Measurements from ENCODE around the gene LRRC8E.
"Not testable (repeated sequence)": the region's sequence is repeated elsewhere in the genome, so short reads cannot be mapped to it uniquely, and the experiment has no call there.

The LRRC8E gene

DNA sequence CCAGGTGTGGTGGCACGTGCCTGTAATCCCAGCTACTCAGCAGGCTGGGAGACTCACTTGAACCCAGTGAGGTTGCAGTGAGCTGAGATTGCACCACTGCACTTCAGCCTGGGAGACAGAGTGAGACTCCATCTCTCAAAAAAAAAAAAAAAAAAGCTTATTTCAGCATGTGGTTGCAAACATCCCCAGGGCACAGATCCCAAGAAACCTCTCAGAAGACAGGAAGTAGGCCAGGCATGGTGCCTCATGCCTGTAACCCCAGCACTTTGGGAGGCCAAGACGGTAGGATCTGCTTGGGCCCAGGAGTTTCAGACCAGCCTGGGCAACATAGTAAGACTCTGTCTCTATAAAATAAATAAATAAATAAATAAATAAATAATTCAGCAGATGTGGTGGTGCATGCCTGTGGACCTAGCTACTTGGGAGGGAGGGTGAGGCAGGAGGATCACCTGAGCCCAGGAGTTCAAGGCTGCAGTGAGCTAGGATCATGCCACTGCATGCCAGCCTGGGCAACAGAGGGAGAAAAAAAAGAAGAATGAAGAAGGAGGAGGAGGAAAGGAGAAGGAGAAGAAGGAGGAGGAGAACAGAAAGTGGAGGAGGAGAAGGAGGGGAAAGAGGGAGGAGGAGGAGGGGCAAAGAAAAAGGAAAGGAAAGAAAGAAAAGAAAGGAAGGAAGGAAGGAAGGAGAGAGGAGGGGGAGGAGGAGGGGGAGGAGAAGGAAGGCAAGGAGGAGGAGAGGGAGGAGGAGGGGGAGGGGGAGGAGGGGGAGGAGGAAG, 4.3 kb upstream of the LRRC8E start:
- H3K4me3 ChIP-seq (ENCODE audit: low read depth, low read length), result no peak overlapping the region

DNA sequence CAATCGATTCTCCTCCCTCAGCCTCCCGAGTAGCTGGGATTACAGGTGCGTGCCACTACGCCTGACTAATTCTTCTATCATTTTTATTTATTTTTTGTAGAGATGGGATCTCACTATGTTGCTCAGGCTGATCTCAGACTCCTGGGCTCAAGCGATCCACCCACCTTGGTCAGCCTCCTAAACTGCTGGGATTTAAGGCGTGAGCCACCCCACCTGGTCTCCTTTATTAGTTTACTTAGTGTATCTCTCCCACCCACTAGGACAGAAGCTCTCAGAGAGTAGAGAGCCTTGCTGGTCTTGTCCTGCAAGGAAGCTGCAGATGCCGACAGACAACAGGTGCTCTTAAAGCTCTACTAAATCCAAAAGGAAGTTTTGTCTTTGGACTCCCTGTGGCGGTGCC, 2.5 kb upstream of the LRRC8E start:
- no peak overlapping the region for H3K4me3 ChIP-seq (ENCODE audit: low read depth, low read length)

DNA sequence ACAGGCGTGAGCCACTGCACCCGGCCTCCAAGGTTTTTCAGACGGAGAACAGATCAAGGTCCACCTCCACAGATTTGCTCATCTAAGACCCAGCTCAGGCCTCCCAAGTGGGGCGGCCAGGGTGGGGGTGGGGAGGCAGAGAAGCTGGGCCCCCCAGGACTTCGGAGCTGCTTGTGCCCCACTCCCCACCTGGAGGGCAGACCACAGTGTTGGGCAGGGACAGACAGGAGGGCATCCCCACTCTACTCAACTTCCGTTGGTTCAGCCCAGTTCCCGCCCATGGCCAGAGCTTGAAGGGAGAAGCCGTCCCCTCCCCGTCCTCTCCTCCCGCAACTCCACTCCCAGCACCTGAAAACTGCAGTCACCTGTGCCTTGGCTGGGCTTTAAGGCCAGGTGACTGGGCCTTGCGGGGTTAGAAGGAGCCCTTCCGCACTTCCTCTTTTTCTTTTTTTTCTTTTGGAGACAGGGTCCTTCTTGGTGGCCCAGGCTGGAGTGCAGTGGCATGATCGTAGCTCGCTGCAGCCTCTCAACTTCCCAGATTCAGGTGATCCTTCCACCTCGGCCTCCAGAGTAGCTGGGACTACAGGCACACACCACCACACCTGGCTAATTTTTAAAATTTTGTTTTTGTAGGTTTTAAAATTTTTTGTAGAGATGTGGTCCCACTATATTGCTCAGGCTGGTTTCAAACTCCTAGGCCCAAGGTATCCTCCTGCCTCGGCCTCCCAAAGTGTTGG, 734 bp upstream of the LRRC8E start:
- H3K4me3 ChIP-seq (ENCODE audit: low read depth, low read length), result no peak overlapping the region

DNA sequence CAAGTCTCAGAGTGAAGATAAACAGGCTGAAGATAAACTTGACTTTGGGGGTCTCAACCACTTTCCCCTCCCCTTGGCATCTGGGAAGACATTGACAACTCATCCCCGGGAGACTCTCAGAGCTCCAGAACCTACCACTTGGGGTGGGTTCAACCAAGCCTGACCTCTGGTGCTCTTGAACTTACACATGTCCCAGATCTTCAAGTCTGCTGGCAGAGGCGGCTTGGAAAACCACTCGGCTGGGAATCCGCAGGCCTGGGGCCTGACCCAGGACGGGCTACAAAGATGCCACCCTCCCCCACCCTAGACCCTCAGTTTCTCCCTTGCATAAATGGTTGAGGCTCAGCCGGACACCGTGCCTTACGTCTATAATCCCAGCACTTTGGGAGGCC, 512 bp downstream of the LRRC8E start:
- H3K4me3 ChIP-seq (ENCODE audit: low read depth, low read length), result peak overlapping the region; percentile 50

DNA sequence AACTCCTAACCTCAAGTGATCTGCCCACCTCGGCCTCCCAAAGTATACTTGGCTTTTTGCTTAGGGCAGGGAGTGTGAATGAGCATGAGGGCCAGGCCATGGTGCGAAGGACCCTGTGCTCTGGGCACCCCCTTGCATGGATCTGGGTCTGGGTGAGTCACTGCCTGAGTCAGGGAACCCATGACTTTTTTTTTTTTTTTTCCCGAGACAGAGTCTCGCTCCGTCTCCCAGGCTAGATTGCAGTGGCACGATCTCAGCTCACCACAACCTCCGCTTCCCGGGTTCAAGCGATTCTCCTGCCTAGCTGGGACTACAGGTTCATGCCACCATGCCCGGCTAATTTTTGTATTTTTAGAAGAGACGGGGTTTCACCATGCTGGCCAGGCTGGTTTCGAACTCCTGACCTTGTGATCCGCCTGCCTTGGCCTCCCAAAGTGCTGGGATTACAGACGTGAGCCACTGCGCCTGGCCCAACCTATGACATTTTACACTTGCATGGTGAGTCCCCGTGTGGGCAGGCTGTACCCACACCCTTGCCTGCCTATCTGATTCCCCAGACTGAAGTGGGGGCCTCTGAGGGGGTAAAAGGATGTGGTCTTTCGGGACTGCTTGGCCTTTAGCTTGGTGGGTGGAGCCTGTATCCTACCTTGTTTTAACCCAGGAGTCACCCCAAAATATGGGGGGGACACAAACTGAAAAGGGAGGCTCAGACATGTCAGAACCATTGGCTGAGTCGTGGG, 5.2 kb downstream of the LRRC8E start:
- not testable (repeated sequence) for H3K4me3 ChIP-seq (ENCODE audit: low read depth, low read length)

DNA sequence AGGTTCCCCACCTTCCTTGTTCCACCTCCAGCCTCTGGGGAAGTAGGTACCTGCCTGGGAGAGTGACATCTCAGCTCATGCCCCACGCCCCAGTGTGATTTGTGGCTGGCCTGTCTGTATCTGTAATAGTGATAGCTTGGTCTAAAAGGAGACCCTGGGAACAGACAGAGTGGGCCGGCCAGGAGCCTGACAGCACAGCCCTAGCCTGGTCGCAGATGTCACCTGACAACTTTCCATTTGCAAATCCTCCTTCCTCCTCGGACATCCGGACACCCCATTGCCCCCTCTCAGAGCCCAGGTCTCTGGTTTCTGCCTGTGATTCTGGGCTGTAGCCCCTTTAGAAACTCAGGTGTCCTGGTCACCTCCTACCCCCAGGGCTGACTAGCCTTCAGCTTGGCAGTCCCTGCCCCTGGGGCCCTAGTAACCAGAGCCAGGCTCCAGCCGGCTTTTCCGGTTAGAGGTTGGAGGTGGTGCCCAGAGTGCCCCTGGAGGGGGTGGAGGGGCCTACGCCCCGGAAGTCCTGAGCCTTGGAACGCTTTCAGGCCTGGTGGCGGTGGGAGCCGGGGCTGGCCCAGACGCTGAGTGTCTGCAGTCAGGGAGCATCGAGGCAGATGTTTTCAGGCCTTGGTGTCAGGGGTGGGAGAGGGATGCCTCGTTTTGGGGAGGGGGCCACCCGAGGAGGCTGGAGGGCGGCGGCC, 6.5 kb downstream of the LRRC8E start:
- H3K4me3 ChIP-seq (ENCODE audit: low read depth, low read length), result no peak overlapping the region

DNA sequence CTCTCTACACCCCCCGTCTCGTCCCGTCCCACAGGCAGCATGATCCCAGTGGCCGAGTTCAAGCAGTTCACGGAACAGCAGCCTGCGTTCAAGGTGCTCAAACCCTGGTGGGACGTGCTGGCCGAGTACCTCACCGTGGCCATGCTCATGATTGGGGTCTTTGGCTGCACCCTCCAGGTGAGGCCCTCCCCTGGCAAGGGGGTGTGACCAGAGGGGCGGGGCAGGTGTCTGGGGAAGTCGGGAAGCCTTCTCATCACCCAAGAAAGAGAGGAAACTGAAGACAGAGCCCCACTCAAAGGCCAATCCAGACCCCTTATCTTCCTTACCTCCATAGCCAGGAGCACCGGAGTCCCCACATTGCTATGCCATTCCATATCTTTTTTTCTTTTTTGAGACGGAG, 7.3 kb downstream of the LRRC8E start:
- no peak overlapping the region for H3K4me3 ChIP-seq (ENCODE audit: low read depth, low read length)

GRCh38 chr19:7897292-7897691, 9.0 kb downstream of the LRRC8E start:
- no peak overlapping the region for H3K4me3 ChIP-seq (ENCODE audit: low read depth, low read length)

DNA sequence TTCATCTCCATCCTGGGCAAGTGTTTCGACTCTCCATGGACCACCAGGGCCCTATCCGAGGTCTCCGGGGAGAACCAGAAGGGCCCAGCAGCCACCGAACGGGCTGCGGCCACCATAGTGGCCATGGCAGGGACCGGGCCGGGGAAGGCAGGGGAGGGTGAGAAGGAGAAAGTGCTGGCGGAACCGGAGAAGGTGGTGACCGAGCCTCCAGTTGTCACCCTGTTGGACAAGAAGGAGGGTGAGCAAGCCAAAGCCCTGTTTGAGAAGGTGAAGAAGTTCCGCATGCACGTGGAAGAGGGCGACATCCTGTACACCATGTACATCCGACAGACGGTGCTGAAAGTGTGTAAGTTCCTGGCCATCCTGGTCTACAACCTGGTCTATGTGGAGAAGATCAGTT, 10.7 kb downstream of the LRRC8E start:
- H3K4me3 ChIP-seq (ENCODE audit: low read depth, low read length), result no peak overlapping the region

- H3K4me3 ChIP-seq (ENCODE audit: low read depth, low read length), result no peak overlapping the region
These were observed 11.6 kb downstream of the LRRC8E start for GRCh38 chr19:7899751-7900378.

DNA sequence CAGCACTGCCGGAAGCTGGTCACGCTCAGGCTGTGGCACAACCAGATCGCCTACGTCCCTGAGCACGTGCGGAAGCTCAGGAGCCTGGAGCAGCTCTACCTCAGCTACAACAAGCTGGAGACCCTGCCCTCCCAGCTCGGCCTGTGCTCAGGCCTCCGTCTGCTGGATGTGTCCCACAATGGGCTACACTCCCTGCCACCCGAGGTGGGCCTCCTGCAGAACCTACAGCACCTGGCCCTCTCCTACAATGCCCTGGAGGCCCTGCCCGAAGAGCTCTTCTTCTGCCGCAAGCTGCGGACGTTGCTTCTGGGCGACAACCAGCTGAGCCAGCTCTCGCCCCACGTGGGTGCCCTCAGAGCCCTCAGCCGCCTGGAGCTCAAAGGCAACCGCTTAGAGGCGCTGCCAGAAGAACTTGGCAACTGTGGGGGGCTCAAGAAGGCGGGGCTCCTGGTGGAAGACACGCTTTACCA, 12.1 kb downstream of the LRRC8E start:
- no peak overlapping the region for H3K4me3 ChIP-seq (ENCODE audit: low read depth, low read length)

- no peak overlapping the region for H3K4me3 ChIP-seq (ENCODE audit: low read depth, low read length)
These were observed 12.6 kb downstream of the LRRC8E start for GRCh38 chr19:7900931-7901330.

DNA sequence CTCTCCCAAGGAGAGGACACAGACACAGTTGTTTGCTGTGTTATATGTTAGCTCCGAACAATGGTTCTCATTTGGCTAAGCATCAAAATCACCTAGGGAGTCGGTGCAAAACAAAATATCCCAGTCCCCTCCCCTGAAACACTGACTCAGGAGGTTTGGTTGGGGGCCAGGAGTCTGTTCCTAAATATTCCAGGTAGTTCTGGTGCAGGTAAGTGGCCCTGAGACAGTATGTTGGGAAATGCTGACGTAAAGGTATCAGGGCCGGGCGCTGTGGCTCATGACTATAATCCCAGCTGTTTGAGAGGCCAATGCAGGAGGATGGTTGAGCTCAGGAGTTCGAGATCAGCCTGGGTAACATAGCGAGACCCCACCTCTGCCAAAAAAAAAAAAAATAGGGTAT, 13.0 kb downstream of the LRRC8E start:
- no peak overlapping the region for H3K4me3 ChIP-seq (ENCODE audit: low read depth, low read length)

- peak overlapping the region; percentile 83 for H3K4me3 ChIP-seq (ENCODE audit: low read depth, low read length)
These were observed 14.5 kb downstream of the LRRC8E start for GRCh38 chr19:7902796-7903243.

DNA sequence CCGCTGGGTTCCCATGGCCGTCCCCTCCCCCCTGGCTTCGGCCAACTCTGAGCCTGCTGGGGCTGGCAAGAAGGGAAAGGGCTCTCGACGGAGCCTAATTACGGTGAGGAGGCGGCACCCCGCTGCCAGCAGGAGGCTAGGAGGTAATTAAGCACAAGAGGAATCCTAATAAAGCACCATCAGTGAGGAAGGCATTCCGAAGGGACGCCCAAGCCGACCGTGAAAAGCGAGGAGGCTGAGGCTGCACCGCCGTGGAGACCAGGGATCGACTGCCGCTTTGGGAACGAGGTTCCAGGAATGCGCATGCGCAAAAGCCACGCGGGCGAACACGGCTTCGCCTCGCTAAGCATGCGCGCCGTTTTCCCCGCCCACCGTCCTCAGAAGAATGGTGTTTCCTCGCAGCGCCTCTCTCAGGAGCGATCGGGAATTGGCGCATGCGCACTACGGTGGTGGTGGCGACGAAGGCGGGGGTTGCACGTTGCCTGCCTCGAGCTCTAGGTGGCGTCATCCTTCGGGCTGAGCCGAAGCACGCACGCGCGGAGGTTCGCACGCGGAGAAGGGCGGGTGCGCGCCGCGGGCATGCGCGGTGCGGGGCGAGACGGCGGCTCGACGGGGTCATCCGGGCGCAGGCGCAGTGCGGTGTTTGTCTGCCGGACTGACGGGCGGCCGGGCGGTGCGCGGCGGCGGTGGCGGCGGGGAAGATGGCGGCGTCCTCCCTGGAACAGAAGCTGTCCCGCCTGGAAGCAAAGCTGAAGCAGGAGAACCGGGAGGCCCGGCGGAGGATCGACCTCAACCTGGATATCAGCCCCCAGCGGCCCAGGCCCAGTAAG, 15.1 kb downstream of the LRRC8E start, which contains the start of gene MAP2K7:
MAP2K7 (plus strand) TSS at position 634 of the 830 bp plus-strand sequence; CDS start at position 702, 68 bp downstream.
- H3K4me3 ChIP-seq (ENCODE audit: low read depth, low read length), result peak within 1 kb of the TSS; percentile 83

GRCh38 chr19:7904074-7905020, 16.0 kb downstream of the LRRC8E start:
- peak overlapping the region; percentile 83 for H3K4me3 ChIP-seq (ENCODE audit: low read depth, low read length)

DNA sequence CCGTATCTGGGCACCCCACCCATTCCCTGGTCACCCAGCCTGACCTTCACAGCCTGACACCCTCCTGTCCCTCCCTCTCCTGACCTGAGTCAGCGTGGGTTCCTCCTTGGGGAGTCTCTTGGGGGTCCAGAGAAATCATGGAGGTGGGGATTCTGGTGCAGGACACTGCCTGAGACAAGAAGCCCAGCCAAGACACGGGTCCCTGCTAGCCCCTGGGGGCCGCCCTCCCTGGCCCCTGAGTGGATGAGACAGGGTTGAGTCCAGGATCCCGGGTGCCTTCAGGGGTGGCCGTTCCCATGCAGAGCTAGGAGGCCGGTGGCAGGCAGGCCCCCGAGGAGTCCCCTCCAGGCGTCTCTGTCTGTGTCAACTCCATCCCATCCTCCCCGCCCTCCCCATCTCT, 17.0 kb downstream of the LRRC8E start:
- no peak overlapping the region for H3K4me3 ChIP-seq (ENCODE audit: low read depth, low read length)

GRCh38 chr19:7905859-7906258, 17.5 kb downstream of the LRRC8E start:
- no peak overlapping the region for H3K4me3 ChIP-seq (ENCODE audit: low read depth, low read length)

Data from iPS-11a (cell line).